Activated naive CD4-positive, alpha-beta T cell treated with anti-CD3 and anti-CD28 coated beads for 36 hours (primary cell): ENCODE data around the gene ANK3. TPM values are rescaled to one million over a fixed set of nuclear protein-coding genes. Genes with fewer than 3 reads are reported as not detected.

Source experiments
- CTCF ChIA-PET: fragments of 350-600 bp; sonication (Branson Sonifier 250); formaldehyde crosslinking; loops from one replicate; lab custom pipeline; 2021; ENCODE audit warnings: antibody characterized with exemption; lab: Charles Lee
- DNase-seq: peaks from one replicate; pipeline ENCODE4 v3.0.0-alpha.2; 2020
- H3K27ac Mint-ChIP-seq: one replicate; pipeline ENCODE4 v1.8.0; 2021; ENCODE audit warnings: mild to moderate bottlenecking, mixed read lengths
- H3K27me3 Mint-ChIP-seq: one replicate; pipeline ENCODE4 v1.8.0; 2021; ENCODE audit warnings: low read depth, mixed read lengths
- H3K36me3 Mint-ChIP-seq: one replicate; pipeline ENCODE4 v1.8.0; 2021; ENCODE audit warnings: low read depth, mixed read lengths
- H3K4me1 Mint-ChIP-seq: one replicate; pipeline ENCODE4 v1.8.0; 2021; ENCODE audit warnings: low read depth, mixed read lengths
- H3K4me3 Mint-ChIP-seq: one replicate; pipeline ENCODE4 v1.8.0; 2021; ENCODE audit warnings: mild to moderate bottlenecking, moderate library complexity, mixed read lengths
- H3K9me3 Mint-ChIP-seq: one replicate; pipeline ENCODE4 v1.8.0; 2021; ENCODE audit warnings: mixed read lengths
- intact Hi-C: fragments of 100-400 bp; cut with micrococcal nuclease; formaldehyde crosslinking; loops from one replicate; pipeline ENCODE4 v1.15.1; 2023
- total RNA-seq, 2 experiments: library from RNA; stranded (reverse); gene quantifications; one replicate each; pipeline ENCODE4 v1.2.3, GENCODE V29; 2021

The ANK3 gene
- total RNA-seq, 2 experiments from 2014 or later = 11.2 to 13.0 TPM

DNA sequence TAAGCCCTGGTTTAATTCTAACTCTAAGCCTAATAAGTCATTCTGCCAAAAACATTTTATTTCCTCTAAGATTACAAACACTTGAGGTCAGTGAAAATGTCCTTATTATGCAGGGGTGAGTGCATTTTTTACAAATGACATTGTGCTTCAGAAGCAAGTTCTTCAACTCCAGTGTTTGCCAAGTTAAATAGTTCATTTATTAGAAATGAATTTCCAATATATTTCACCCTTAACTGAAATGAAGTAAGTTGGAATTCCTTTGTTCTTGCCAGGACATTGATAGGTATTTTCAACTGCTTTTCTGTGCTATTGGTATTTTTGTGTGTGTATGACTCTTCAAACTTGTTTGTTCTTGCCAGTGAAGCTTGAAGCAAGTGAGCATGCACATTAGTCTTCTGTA is 393.8 kb downstream of the ANK3 start:
- H3K27me3 Mint-ChIP-seq = peaks cover 15% of the 10 kb centered on the region
- no peak overlapping the region for H3K27ac Mint-ChIP-seq
- no peaks in the 10 kb centered on the region for H3K9me3 Mint-ChIP-seq
- H3K4me1 Mint-ChIP-seq = peaks cover 14% of the 10 kb centered on the region
- no peak overlapping the region for H3K4me3 Mint-ChIP-seq
- DNase-seq = no peak
- intact Hi-C loops = no loop called here
- H3K36me3 Mint-ChIP-seq = no peaks in the 10 kb centered on the region
- CTCF ChIA-PET = interaction anchor here (0.7 kb wide), 1 partner anchor 132 kb away, joined by 3 read pairs; no protein-coding TSS in a partner anchor

DNA sequence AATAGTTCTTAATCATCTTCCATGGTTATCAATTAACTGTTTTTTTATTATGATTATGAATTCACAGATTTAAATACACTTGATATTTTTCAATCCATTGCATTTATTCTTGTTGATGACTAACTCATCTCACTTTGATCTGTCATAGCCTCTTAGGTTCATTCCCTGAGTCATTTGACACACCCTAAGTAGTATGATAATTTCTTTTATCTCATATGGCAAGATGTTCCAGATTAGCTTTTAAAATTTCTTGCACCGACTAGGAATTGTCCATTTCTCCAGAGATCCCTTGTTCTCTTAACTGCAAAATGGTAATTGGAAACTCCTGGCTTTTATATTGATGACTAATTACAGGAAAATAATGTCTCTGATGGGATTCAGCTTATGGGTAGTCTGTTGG is 395.7 kb downstream of the ANK3 start:
- no peak overlapping the region for H3K27ac Mint-ChIP-seq
- H3K27me3 Mint-ChIP-seq = peaks cover 24% of the 10 kb centered on the region
- no peaks in the 10 kb centered on the region for H3K36me3 Mint-ChIP-seq

DNA sequence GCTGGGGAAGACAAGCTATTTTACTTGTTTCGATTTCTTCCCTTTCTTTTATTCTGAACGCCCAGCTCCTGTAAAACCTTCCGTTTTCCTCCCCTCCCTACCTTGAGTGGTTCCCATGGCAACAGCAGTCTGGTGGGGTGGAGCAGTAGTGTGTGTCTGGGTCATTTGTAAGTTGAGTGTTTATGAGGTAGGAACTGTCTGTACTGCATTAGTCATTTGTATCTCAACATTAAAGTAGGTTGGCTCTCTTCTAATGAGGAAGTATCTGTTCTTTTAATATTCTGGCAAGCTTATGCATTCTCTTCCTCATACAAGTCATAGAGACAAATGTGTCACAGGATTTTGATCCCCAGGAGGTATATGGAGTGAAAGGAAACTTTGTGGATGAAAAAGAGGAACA is 398.0 kb downstream of the ANK3 start:
- Mint-ChIP-seq H3K4me3 (no peak overlapping the region), H3K27me3 (peaks cover 28% of the 10 kb centered on the region), H3K27ac (no peak overlapping the region), H3K4me1 (peaks cover 4% of the 10 kb centered on the region), H3K36me3 (no peaks in the 10 kb centered on the region), H3K9me3 (peaks cover 1% of the 10 kb centered on the region)
- CTCF ChIA-PET = no interaction called here
- intact Hi-C loops = no loop called here
- DNase-seq = peak; percentile 12

More for the DNA sequence above, 395.7 kb downstream of the ANK3 start:
- CTCF ChIA-PET = interaction anchor here (0.8 kb wide), 1 partner anchor 24 kb away, joined by 3 read pairs; no protein-coding TSS in a partner anchor
- DNase-seq = no peak
- H3K9me3 Mint-ChIP-seq = no peaks in the 10 kb centered on the region
- intact Hi-C loops = no loop called here
- H3K4me3 Mint-ChIP-seq = no peak overlapping the region
- H3K4me1 Mint-ChIP-seq = peaks cover 7% of the 10 kb centered on the region

DNA sequence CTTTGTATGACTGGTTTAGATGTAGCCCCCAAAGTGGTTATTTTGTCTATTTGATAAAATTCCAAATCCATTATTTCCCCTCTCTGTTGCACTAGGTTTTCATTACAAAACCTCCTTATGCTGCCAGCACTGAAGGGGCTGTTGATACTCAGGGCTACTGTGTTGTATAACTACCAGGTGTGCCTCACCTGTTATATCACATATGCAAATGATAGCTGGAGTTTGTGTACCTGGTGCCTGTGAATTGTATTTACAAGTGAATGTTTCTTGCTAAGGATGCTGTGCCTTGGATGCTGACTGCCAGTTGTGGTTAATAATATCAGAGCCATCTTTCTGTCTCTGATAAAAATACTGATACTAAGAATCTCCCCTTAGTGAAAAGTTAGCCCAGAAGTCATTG is 398.6 kb downstream of the ANK3 start:
- peaks cover 4% of the 10 kb centered on the region for H3K4me1 Mint-ChIP-seq
- no peak for DNase-seq
- CTCF ChIA-PET = no interaction called here
- intact Hi-C loops = no loop called here
- no peaks in the 10 kb centered on the region for H3K36me3 Mint-ChIP-seq
- H3K4me3 Mint-ChIP-seq = no peak overlapping the region
- H3K9me3 Mint-ChIP-seq = peaks cover 1% of the 10 kb centered on the region
- peaks cover 32% of the 10 kb centered on the region for H3K27me3 Mint-ChIP-seq
- no peak overlapping the region for H3K27ac Mint-ChIP-seq

DNA sequence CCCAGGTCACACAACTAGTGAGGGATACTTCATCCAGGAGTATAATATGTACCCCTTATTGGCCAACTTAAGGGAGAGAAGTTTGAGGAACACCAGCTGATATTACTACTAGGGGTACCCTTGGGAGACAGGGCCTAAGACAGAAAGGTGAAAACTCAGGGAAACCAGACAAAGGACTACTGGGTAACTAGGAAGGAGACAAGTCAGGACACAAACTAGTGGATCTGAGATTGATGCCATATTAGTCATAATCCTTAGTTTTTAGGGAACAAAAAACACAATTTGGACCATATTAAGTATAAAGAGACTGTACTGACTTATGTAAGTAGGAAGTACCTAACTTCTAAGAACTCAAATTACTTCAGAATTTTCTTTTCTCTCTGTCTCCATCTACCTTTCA is 404.0 kb downstream of the ANK3 start:
- Mint-ChIP-seq H3K27ac (no peak overlapping the region), H3K36me3 (no peaks in the 10 kb centered on the region), H3K9me3 (peaks cover 1% of the 10 kb centered on the region), H3K4me3 (no peak overlapping the region), H3K27me3 (peaks cover 17% of the 10 kb centered on the region), H3K4me1 (no peaks in the 10 kb centered on the region)
- CTCF ChIA-PET = no interaction called here
- intact Hi-C loops = no loop called here
- DNase-seq = no peak

DNA sequence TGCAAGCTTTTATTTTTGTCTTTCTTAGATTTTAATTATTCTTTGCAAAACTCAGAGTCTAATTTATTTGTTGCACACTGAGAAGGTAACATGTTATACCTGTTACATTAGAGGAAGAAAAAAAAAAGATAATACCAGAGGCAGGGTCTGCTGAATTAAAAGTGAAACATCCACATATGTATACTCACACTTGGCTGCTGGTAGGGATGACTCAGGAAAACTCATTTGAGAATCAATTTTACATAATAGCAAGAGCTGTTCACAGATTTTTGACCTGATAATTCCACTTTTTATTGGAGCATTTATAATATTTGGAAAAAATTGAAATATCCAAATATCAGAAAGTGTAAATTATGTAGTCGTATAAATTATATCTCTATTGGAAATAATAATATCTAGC is 405.3 kb downstream of the ANK3 start:
- H3K36me3 Mint-ChIP-seq = no peaks in the 10 kb centered on the region
- H3K4me3 Mint-ChIP-seq = no peak overlapping the region
- no peak overlapping the region for H3K27ac Mint-ChIP-seq
- CTCF ChIA-PET = interaction anchor here (0.6 to 1.1 kb wide), 3 partner anchors 8 to 88 kb away, joined by 3 to 4 read pairs (median 3); no protein-coding TSS in a partner anchor
- peaks cover 2% of the 10 kb centered on the region for H3K9me3 Mint-ChIP-seq
- no peak for DNase-seq
- peaks cover 14% of the 10 kb centered on the region for H3K27me3 Mint-ChIP-seq
- no peaks in the 10 kb centered on the region for H3K4me1 Mint-ChIP-seq
- intact Hi-C loops = no loop called here

DNA sequence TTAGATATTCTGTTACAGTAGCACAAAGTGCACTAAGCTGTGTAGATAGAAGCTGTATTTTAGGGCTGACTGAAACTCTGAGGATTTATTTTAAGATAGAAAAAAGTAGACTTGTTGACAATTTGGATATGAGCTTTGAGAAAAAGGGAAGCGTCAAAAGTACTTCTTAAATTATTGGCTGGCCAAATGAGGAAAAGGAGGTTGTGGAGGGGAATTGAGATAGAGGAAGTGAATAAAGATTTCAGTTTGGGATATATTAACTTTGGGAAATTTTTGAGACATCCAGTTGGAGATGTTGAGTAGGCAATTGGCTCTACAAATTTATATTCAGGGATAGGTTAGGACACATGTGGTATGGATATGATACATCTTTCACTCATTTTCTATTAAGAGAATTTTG is 409.3 kb downstream of the ANK3 start:
- H3K27ac Mint-ChIP-seq = no peak overlapping the region
- CTCF ChIA-PET = no interaction called here
- intact Hi-C loops = no loop called here
- H3K9me3 Mint-ChIP-seq = peaks cover 21% of the 10 kb centered on the region
- H3K4me1 Mint-ChIP-seq = no peaks in the 10 kb centered on the region
- H3K36me3 Mint-ChIP-seq = peaks cover 5% of the 10 kb centered on the region
- H3K27me3 Mint-ChIP-seq = peaks cover 3% of the 10 kb centered on the region
- no peak overlapping the region for H3K4me3 Mint-ChIP-seq
- DNase-seq = no peak

DNA sequence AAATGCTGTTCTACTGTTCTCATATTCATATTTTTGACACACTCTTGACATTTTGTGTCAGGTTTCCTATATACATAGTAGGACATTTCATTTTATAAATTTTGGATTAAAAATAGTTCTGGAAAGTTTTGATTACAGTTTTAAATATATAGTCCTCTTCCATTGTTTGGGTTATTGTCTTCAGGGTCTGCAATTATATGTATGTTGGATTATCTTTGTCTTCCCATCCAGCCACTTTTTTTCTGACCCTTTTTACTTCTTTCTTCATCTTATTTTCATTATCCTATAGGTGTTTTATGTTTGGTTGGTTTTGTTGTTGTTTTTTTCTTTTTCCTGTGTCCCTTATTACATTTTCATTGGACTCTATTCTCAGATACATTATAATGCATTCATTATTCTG is 412.2 kb downstream of the ANK3 start:
- no peak overlapping the region for H3K4me3 Mint-ChIP-seq
- H3K4me1 Mint-ChIP-seq = no peaks in the 10 kb centered on the region

DNA sequence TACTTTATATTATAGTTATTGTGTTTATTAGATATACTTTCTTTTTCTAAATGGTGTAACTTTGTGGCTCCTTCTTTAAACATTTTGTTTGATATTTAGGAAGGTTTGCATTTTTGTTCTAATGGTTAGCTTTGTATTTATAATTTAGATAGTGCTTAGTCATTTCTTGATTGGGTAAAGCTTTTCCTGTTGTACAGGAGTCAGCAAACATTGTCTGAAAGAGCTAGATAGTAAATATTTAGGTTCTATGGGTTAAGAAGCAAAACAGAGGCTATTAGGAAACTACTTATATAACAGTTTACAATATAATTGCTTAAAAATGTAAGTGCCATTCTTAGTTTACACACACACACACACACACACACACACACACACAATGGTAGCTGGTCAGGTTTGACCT is 412.8 kb downstream of the ANK3 start:
- CTCF ChIA-PET = no interaction called here
- intact Hi-C loops = no loop called here
- H3K9me3 Mint-ChIP-seq = peaks cover 21% of the 10 kb centered on the region
- H3K4me3 Mint-ChIP-seq = no peak overlapping the region
- no peak for DNase-seq
- H3K4me1 Mint-ChIP-seq = no peaks in the 10 kb centered on the region
- H3K27me3 Mint-ChIP-seq = peaks cover 3% of the 10 kb centered on the region
- peaks cover 5% of the 10 kb centered on the region for H3K36me3 Mint-ChIP-seq
- H3K27ac Mint-ChIP-seq = no peak overlapping the region

More for the DNA sequence above, 412.2 kb downstream of the ANK3 start:
- intact Hi-C loops = no loop called here
- peaks cover 5% of the 10 kb centered on the region for H3K36me3 Mint-ChIP-seq
- H3K27ac Mint-ChIP-seq = no peak overlapping the region
- peaks cover 3% of the 10 kb centered on the region for H3K27me3 Mint-ChIP-seq
- CTCF ChIA-PET = no interaction called here
- no peak for DNase-seq
- peaks cover 21% of the 10 kb centered on the region for H3K9me3 Mint-ChIP-seq
